Measurements from ENCODE around the gene RANBP17.

The RANBP17 gene

DNA sequence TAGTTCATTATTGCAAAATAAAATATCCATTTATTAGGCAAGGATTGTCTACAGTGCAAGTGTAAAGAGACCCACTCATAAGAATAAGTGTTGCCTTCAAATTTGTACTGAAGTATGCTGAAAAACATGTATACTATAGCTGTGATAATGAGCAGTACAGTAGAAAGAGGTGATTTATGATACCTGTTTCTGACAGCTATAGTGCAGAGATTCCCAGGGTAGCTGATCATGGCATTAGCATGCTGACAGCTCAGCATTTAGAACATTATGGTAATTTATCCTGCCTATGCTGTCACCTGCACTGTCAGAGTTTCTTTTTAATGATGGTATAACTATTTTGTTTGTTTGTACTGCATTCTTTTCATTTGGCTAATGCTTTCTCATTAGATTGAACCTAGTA is 269.7 kb downstream of the RANBP17 start:
- H3K4me3 ChIP-seq (replicated peaks in 1 of 2; ENCODE audit: low read depth in 2 of 2, low read length in 2 of 2), result no peak overlapping the region
- TF ChIP-seq, protein P1, sequence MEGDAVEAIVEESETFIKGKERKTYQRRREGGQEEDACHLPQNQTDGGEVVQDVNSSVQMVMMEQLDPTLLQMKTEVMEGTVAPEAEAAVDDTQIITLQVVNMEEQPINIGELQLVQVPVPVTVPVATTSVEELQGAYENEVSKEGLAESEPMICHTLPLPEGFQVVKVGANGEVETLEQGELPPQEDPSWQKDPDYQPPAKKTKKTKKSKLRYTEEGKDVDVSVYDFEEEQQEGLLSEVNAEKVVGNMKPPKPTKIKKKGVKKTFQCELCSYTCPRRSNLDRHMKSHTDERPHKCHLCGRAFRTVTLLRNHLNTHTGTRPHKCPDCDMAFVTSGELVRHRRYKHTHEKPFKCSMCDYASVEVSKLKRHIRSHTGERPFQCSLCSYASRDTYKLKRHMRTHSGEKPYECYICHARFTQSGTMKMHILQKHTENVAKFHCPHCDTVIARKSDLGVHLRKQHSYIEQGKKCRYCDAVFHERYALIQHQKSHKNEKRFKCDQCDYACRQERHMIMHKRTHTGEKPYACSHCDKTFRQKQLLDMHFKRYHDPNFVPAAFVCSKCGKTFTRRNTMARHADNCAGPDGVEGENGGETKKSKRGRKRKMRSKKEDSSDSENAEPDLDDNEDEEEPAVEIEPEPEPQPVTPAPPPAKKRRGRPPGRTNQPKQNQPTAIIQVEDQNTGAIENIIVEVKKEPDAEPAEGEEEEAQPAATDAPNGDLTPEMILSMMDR (IDR thresholded peaks at IDR 0.05; ENCODE audit: low read depth, low read length), result no peak
- no peak for DNase-seq (ENCODE audit: low read depth in 2 of 2)

DNA sequence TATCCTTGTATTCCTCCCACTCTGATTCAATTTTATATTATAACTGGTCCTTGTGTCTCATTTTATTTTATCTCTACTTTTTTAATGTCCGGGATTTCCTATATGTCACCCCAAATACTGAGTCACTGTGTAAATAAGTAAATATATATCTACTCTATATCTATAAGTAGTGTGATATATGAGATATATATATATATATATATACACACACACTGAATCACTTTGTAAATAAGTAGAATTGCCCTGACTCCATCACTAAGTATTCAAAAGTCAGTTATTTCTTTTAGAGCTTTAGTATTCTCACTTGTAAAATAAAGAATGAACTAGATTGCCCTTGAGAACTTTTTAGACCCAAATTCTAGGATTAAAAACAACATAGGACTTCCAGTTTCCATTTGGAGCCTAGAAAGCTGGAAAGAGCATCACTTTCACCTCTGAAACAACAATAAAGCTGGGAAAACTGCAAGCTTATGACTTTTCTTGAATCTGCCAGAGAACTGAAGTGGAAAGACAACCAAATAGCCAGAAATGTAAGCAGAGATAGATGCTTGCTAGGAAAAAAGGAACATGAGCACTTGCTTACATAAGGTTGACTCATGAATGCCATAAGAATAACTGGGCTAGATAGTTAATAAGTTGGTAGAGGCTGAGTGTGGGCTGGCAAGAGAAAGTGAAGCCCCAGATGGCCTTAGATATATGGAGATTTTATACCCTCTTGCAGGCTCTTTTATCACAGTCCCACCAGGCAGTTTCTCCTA is 276.1 kb downstream of the RANBP17 start:
- no peak overlapping the region for H3K4me3 ChIP-seq (replicated peaks in 1 of 2; ENCODE audit: low read depth in 2 of 2, low read length in 2 of 2)
- TF ChIP-seq, protein P1 (IDR thresholded peaks at IDR 0.05; ENCODE audit: low read depth, low read length), result no peak
- peak; percentile 6 to 60 for DNase-seq (ENCODE audit: low read depth in 2 of 2)

DNA sequence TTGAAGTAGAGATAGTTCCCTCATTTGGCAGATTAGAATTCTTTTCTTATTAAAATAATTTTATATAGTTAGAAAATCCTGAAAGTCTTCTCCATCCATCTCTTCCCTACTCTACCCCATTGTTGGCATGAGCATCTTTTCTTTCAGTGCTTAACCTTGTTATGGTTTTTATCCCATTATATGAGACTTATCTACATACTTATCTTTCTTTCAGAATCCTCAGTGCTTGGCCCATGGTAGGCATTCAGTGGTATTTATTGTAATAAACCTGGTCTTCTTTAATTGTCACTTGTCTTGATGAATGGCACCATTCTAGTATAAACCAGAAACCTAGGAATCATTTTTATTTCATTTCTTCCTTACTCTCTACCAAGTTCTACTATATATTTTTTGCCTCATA is 277.4 kb downstream of the RANBP17 start:
- no peak for DNase-seq (ENCODE audit: low read depth in 2 of 2)
- no peak overlapping the region for H3K4me3 ChIP-seq (replicated peaks in 1 of 2; ENCODE audit: low read depth in 2 of 2, low read length in 2 of 2)

DNA sequence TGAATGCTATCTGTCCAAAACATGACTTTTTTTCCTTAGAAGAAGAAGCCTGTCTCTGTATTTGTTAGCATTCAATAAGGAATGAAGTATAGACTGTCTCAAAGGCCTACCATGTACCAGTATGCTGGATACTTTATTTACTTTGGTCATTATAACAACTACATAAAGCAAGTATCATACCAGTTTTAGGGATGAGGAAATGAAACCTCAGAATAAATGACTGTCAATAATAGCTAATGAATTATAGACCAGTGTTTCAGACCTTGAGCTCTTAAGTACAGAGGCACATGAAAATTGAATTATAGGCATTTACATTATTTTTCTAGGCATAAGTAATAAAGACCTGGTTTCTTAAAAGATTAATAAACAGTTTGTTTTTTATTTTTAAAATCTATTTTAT is 280.8 kb downstream of the RANBP17 start:
- DNase-seq (ENCODE audit: low read depth in 2 of 2), result no peak
- TF ChIP-seq, protein P1 (IDR thresholded peaks at IDR 0.05; ENCODE audit: low read depth, low read length), result no peak
- no peak overlapping the region for H3K4me3 ChIP-seq (replicated peaks in 1 of 2; ENCODE audit: low read depth in 2 of 2, low read length in 2 of 2)

More for the DNA sequence above, 277.4 kb downstream of the RANBP17 start:
- TF ChIP-seq, protein P1 (IDR thresholded peaks at IDR 0.05; ENCODE audit: low read depth, low read length), result no peak

DNA sequence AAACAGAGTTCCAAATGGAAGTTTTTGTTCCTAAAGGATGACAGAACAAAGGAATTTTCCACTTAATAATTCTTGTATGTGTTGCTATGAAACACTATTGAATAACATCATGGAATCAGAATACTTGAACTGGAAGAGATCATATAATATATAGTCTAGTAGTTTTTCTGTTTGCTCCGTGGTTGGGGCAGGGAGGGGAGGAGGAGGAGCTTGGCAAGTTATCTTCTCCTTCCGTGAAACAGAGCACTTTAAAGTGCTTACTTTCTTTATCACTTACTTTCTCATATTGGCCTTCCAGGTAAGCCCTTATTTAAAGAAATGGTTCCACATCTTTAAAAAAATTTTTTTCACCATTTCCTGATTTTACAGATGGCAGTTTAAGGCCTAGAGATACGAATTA is 281.4 kb downstream of the RANBP17 start:
- no peak for DNase-seq (ENCODE audit: low read depth in 2 of 2)
- H3K4me3 ChIP-seq (replicated peaks in 1 of 2; ENCODE audit: low read depth in 2 of 2, low read length in 2 of 2), result no peak overlapping the region
- TF ChIP-seq, protein P1 (IDR thresholded peaks at IDR 0.05; ENCODE audit: low read depth, low read length), result no peak

DNA sequence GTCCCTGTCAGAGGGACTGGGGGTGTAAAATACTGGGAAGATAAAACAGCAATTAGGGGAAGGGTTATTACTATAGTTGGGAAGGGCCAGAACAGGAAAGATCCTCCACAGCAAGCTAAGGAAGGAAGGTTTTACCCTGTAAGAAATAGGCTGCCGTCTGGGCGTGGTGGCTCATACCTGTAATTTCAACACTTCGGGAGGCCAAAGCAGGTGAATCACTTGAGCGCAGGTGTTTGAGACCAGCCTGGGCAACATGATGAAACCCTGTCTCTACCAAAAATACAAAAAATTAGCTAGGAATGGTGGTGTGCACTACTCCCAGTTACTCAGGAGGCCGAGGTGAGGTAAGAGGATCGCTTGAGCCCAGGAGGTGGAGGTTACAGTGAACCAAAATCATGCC is 282.1 kb downstream of the RANBP17 start:
- H3K4me3 ChIP-seq (replicated peaks in 1 of 2; ENCODE audit: low read depth in 2 of 2, low read length in 2 of 2), result no peak overlapping the region
- no peak for DNase-seq (ENCODE audit: low read depth in 2 of 2)
- TF ChIP-seq, protein P1 (IDR thresholded peaks at IDR 0.05; ENCODE audit: low read depth, low read length), result no peak

DNA sequence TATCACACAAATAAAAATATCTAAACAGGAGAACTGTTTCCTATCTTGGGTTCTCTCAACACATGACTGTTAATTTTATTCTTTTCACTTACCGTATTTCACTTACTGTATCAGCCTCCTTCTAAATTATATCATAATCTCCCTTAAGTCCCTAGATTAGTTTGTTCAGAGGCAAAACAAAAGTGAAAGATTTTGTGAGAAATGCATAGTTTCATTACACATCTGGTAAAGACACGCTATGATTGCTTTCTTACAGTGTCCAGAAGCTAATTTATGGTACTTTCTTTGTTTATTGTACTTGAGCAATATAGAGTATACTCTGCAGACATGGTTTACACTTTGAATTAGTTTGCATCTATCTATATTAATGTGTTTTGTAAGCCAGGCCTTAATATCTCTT is 287.5 kb downstream of the RANBP17 start:
- no peak for DNase-seq (ENCODE audit: low read depth in 2 of 2)
- no peak overlapping the region for H3K4me3 ChIP-seq (replicated peaks in 1 of 2; ENCODE audit: low read depth in 2 of 2, low read length in 2 of 2)
- TF ChIP-seq, protein P1 (IDR thresholded peaks at IDR 0.05; ENCODE audit: low read depth, low read length), result no peak

Measured in cardiac fibroblast (primary cell).